Measurements from ENCODE around the gene ERGIC3. TPM values are rescaled to one million over a fixed set of nuclear protein-coding genes. Genes with fewer than 3 reads are reported as not detected.

ERGIC3 gene
- total and polyA plus RNA-seq, 2 of the 13 experiments (the other 11 are each of a cell fraction or from before 2014, with no cell fraction given) = 407 to 670 TPM

- TF ChIP-seq ZXDC (CRISPR knock-in tag; IDR thresholded peaks at IDR 0.05) = peak; percentile 74; the same call in 1 of the 2 replicates
- peak; percentile 79; the same call in 1 of the 2 replicates for TF ChIP-seq BRF2 (CRISPR knock-in tag; IDR thresholded peaks at IDR 0.05)
- TF ChIP-seq TP53 (CRISPR knock-in tag; conservative IDR thresholded peaks at IDR 0.05) = no peak
- TF ChIP-seq ZNF878 (CRISPR knock-in tag; IDR thresholded peaks at IDR 0.05) = no peak
- TF ChIP-seq SAFB2 (CRISPR knock-in tag; IDR thresholded peaks at IDR 0.05; ENCODE audit: borderline replicate concordance, low read depth) = peak; percentile 78
- no peak for TF ChIP-seq ZBTB49 (CRISPR knock-in tag; IDR thresholded peaks at IDR 0.05; ENCODE audit: borderline replicate concordance)
- peak; percentile 98 for TF ChIP-seq ZNF605 (CRISPR knock-in tag; IDR thresholded peaks at IDR 0.05)
- no peak; the same call in 1 of the 2 replicates for TF ChIP-seq ZNF773 (CRISPR knock-in tag; IDR thresholded peaks at IDR 0.05; ENCODE audit: borderline replicate concordance)
- 0 out of 2 replicates have a peak, but pooled peaks have one; percentile 78 for TF ChIP-seq ZNF124 (CRISPR knock-in tag; IDR thresholded peaks at IDR 0.05)
- no peak for TF ChIP-seq JUNB (CRISPR knock-in tag; IDR thresholded peaks at IDR 0.05; ENCODE audit: borderline replicate concordance)
- TF ChIP-seq ZNF333 (CRISPR knock-in tag; IDR thresholded peaks at IDR 0.05; ENCODE audit: borderline replicate concordance) = no peak; the same call in 1 of the 2 replicates
- TF ChIP-seq ZNF235 (CRISPR knock-in tag; IDR thresholded peaks at IDR 0.05; ENCODE audit: borderline replicate concordance) = no peak; the same call in 1 of the 2 replicates
- TF ChIP-seq NFAT5 (CRISPR knock-in tag; IDR thresholded peaks at IDR 0.05) = peak; percentile 78
- peak; percentile 96; the same call in 1 of the 2 replicates for TF ChIP-seq KDM5B (CRISPR knock-in tag; IDR thresholded peaks at IDR 0.05; ENCODE audit: borderline replicate concordance)
Measured at GRCh38 chr20:35541783-35542662, at the start of gene ERGIC3 (continued).
